H1 (cell line): ENCODE results near the gene SEPTIN1. TPM values are rescaled to one million over a fixed set of nuclear protein-coding genes. Genes with fewer than 3 reads are reported as not detected.

Experiments
- CTCF ChIA-PET: fragments of 300-600 bp; sonication (Branson Sonifier 250); formaldehyde crosslinking; loops from one replicate; lab custom pipeline; 2021; ENCODE audit not compliant: partially characterized antibody; lab: Charles Lee
- POLR2A ChIA-PET: fragments of 300-600 bp; sonication (Branson Sonifier 250); formaldehyde crosslinking; loops from one replicate; lab custom pipeline; 2021; ENCODE audit warnings: inconsistent platforms; ENCODE audit not compliant: partially characterized antibody; lab: Charles Lee
- DNase-seq, 2 experiments: peaks; one replicate each; pipeline versions ENCODE4 v3.0.0 to v3.0.0-alpha.2; 2010 to 2022; ENCODE audit warnings: low spot score in 2 of 2, low read depth in 1 of 2, mixed read lengths in 1 of 2
- FAIRE-seq: peaks from 2 replicates; lab custom pipeline; 2011; peaks lifted over from hg19 to GRCh38; lab: Jason Lieb, UNC
- H2AFZ ChIP-seq: 2 replicates; pipeline ENCODE4 v1.8.1; 2012; ENCODE audit warnings: low read length, inconsistent platforms
- H2AK5ac ChIP-seq: 2 replicates; pipeline ENCODE4 v1.6.1; 2013; ENCODE audit warnings: low read depth, low read length
- H2BK120ac ChIP-seq: replicated peaks from 2 replicates; pipeline ENCODE3; 2013; ENCODE audit warnings: low read depth, low read length, inconsistent platforms
- H2BK12ac ChIP-seq: 2 replicates; pipeline ENCODE4 v1.6.1; 2013; ENCODE audit warnings: low read depth, low read length
- H2BK15ac ChIP-seq: 2 replicates; pipeline ENCODE4 v1.6.1; 2013; ENCODE audit warnings: low read length
- H2BK20ac ChIP-seq: 2 replicates; pipeline ENCODE4 v1.6.1; 2013; ENCODE audit warnings: low read length
- H2BK5ac ChIP-seq: 2 replicates; pipeline ENCODE4 v1.6.1; 2013; ENCODE audit warnings: low read depth, low read length
- H3K14ac ChIP-seq: 2 replicates; pipeline ENCODE4 v1.6.1; 2013; ENCODE audit warnings: inconsistent platforms; ENCODE audit not compliant: insufficient read length
- H3K18ac ChIP-seq: 2 replicates; pipeline ENCODE4 v1.6.1; 2013; ENCODE audit warnings: low read length; ENCODE audit errors: extremely low read depth
- H3K23ac ChIP-seq: 2 replicates; pipeline ENCODE4 v1.6.1; 2013; ENCODE audit warnings: inconsistent platforms; ENCODE audit not compliant: insufficient read length
- H3K23me2 ChIP-seq: 2 replicates; pipeline ENCODE4 v1.6.1; 2013; ENCODE audit warnings: low read depth, low read length
- H3K27ac ChIP-seq: 2 replicates; pipeline ENCODE4 v1.6.1; 2011; ENCODE audit warnings: low read depth, low read length, inconsistent platforms
- H3K27me3 ChIP-seq, 4 experiments: replicated peaks in 1 of 4; 1 replicate in 1 of 4; 2 replicates in 3 of 4; pipeline versions ENCODE4 v1.6.1 to v1.8.1; 2011 to 2013; ENCODE audit warnings: low read length in 3 of 4, mild to moderate bottlenecking in 3 of 4, inconsistent platforms in 2 of 4, mixed read lengths in 2 of 4, moderate library complexity in 1 of 4; ENCODE audit not compliant: control insufficient read depth in 3 of 4, insufficient read depth in 3 of 4; ENCODE audit errors: extremely low read depth in 1 of 4
- H3K36me3 ChIP-seq, 4 experiments: 2 replicates each; pipeline versions ENCODE4 v1.6.1 to v1.8.1; 2011 to 2013; ENCODE audit warnings: mild to moderate bottlenecking in 4 of 4, low read length in 3 of 4, moderate library complexity in 2 of 4, control low read depth in 1 of 4, inconsistent platforms in 1 of 4; ENCODE audit not compliant: insufficient read depth in 4 of 4, control insufficient read depth in 2 of 4
- H3K4ac ChIP-seq: replicated peaks from 2 replicates; pipeline ENCODE3; 2013; ENCODE audit warnings: low read length, low read depth, mixed read lengths, inconsistent platforms; ENCODE audit not compliant: insufficient read length
- H3K4me1 ChIP-seq, 4 experiments: replicated peaks in 1 of 4; 1 replicate in 1 of 4; 2 replicates in 3 of 4; pipeline versions ENCODE4 v1.6.1 to v1.8.1; 2011 to 2013; ENCODE audit warnings: low read length in 3 of 4, inconsistent platforms in 2 of 4, mixed read lengths in 1 of 4; ENCODE audit not compliant: insufficient read depth in 4 of 4, control insufficient read depth in 3 of 4
- H3K4me2 ChIP-seq, 2 experiments: 2 replicates each; pipeline versions ENCODE4 v1.6.1 to v1.8.1; 2011 to 2013; ENCODE audit warnings: low read depth in 2 of 2, low read length in 2 of 2, control low read depth in 1 of 2, inconsistent platforms in 1 of 2, mild to moderate bottlenecking in 1 of 2; ENCODE audit not compliant: insufficient read depth in 1 of 2
- H3K4me3 ChIP-seq, 4 experiments: fragments of 200-600, 300-600 bp in 1 of 4; sonication (generic), shearing (Covaris generic), sonication (Bioruptor Twin) in 1 of 4; 2 replicates each; pipeline versions ENCODE4 v1.5.1 to v1.8.1; 2011 to 2016; ENCODE audit warnings: low read length in 4 of 4, low read depth in 3 of 4, control low read depth in 2 of 4, inconsistent platforms in 2 of 4, mild to moderate bottlenecking in 2 of 4, mixed read lengths in 1 of 4, moderate library complexity in 1 of 4; ENCODE audit not compliant: insufficient read depth in 2 of 4; ENCODE audit errors: extremely low read depth in 1 of 4
- H3K56ac ChIP-seq: replicated peaks from 2 replicates; pipeline ENCODE3; 2013; ENCODE audit warnings: low read depth, mild to moderate bottlenecking, mixed read lengths, low read length, inconsistent platforms; ENCODE audit not compliant: insufficient read length
- H3K79me1 ChIP-seq: 2 replicates; pipeline ENCODE4 v1.6.1; 2013; ENCODE audit warnings: low read depth, low read length, control low read depth
- H3K79me2 ChIP-seq, 2 experiments: 2 replicates each; pipeline versions ENCODE4 v1.6.1 to v1.8.1; 2012 to 2013; ENCODE audit warnings: low read length in 2 of 2, mild to moderate bottlenecking in 2 of 2, inconsistent platforms in 1 of 2; ENCODE audit not compliant: insufficient read depth in 2 of 2, control insufficient read depth in 1 of 2
- H3K9ac ChIP-seq, 4 experiments: replicated peaks in 1 of 4; 1 replicate in 1 of 4; 2 replicates in 3 of 4; pipeline versions ENCODE4 v1.6.1 to v1.8.1; 2011 to 2013; ENCODE audit warnings: low read depth in 3 of 4, low read length in 3 of 4, control low read depth in 2 of 4, mild to moderate bottlenecking in 2 of 4, moderate library complexity in 2 of 4, inconsistent platforms in 1 of 4; ENCODE audit errors: extremely low read depth in 1 of 4
- H3K9me3 ChIP-seq, 2 experiments: 2 replicates each; pipeline versions ENCODE4 v1.6.1 to v1.8.1; 2012 to 2013; ENCODE audit warnings: mild to moderate bottlenecking in 2 of 2, moderate library complexity in 2 of 2, control low read depth in 1 of 2, inconsistent platforms in 1 of 2, low read depth in 1 of 2, low read length in 1 of 2, mixed read lengths in 1 of 2; ENCODE audit not compliant: insufficient read depth in 2 of 2
- H4K20me1 ChIP-seq, 2 experiments: replicated peaks in 1 of 2; 2 replicates each; pipeline versions ENCODE3 to v1.8.1; 2011 to 2013; ENCODE audit warnings: inconsistent platforms in 2 of 2, low read length in 2 of 2, mild to moderate bottlenecking in 1 of 2; ENCODE audit not compliant: insufficient read depth in 2 of 2, control insufficient read depth in 1 of 2
- H4K5ac ChIP-seq: 2 replicates; pipeline ENCODE4 v1.6.1; 2013; ENCODE audit warnings: low read length, low read depth, mixed read lengths, inconsistent platforms; ENCODE audit not compliant: insufficient read length
- H4K8ac ChIP-seq: 2 replicates; pipeline ENCODE4 v1.8.0; 2013; ENCODE audit warnings: mild to moderate bottlenecking, moderate library complexity, low read length, inconsistent platforms; ENCODE audit not compliant: insufficient read depth; ENCODE audit errors: extremely low read depth
- H4K91ac ChIP-seq: replicated peaks from 2 replicates; pipeline ENCODE3; 2013; ENCODE audit warnings: low read length, mixed read lengths, inconsistent platforms; ENCODE audit not compliant: insufficient read length
- ATF3 ChIP-seq: IDR thresholded peaks from 2 replicates; pipeline ENCODE4 v1.6.1; 2011; ENCODE audit warnings: low read depth, mild to moderate bottlenecking, low read length; ENCODE audit not compliant: insufficient read depth
- CBX5 ChIP-seq: fragments of 300-800, 300-1000 bp; sonication (generic); IDR thresholded peaks from 2 replicates; pipeline ENCODE4 v1.7.1; 2016; ENCODE audit warnings: antibody characterized with exemption, low read length, low read depth
- HDAC2 ChIP-seq, 2 experiments: fragments of 300-600 bp in 1 of 2; sonication (generic) in 1 of 2; IDR thresholded peaks; 2 replicates each; pipeline ENCODE4 v1.6.1; 2011 to 2012; ENCODE audit warnings: low read depth in 2 of 2, low read length in 2 of 2, mild to moderate bottlenecking in 2 of 2, moderate library complexity in 2 of 2, borderline replicate concordance in 1 of 2, inconsistent platforms in 1 of 2
- JUND ChIP-seq: IDR thresholded peaks from 2 replicates; pipeline ENCODE4 v1.6.1; 2011; ENCODE audit warnings: mild to moderate bottlenecking, improper control_type of control experiment, low read length
- KDM1A ChIP-seq: fragments of 200-600, 300-600 bp; sonication (generic); IDR thresholded peaks from 2 replicates; pipeline ENCODE4 v1.7.1; 2016; ENCODE audit warnings: mild to moderate bottlenecking, low read length, borderline replicate concordance
- MAX ChIP-seq: IDR thresholded peaks from 2 replicates; pipeline ENCODE4 v1.6.1; 2012; ENCODE audit warnings: inconsistent platforms
- NANOG ChIP-seq: IDR thresholded peaks from 2 replicates; pipeline ENCODE4 v1.6.1; 2011; ENCODE audit warnings: low read length, low read depth, mild to moderate bottlenecking, inconsistent platforms; ENCODE audit not compliant: insufficient read depth, poor library complexity, severe bottlenecking
- RAD21 ChIP-seq, 2 experiments: IDR thresholded peaks in 1 of 2; conservative IDR thresholded peaks in 1 of 2; 2 replicates each; pipeline ENCODE4 v1.6.1; 2011; ENCODE audit warnings: low read depth in 2 of 2, low read length in 2 of 2, improper control_type of control experiment in 1 of 2, inconsistent platforms in 1 of 2, mild to moderate bottlenecking in 1 of 2, moderate library complexity in 1 of 2
- WGBS, 2 experiments: shearing (Covaris generic) in 1 of 2; methylation state at CpG; one replicate each; pipeline versions ENCODE4 v1.1.6 to v1.1.7; 2013 to 2015; ENCODE audit warnings: low lambda C conversion rate in 2 of 2, mixed read lengths in 2 of 2, inconsistent platforms in 1 of 2, low coverage in 1 of 2, missing lambda C conversion rate in 1 of 2; ENCODE audit not compliant: insufficient replicate concordance in 2 of 2, insufficient coverage in 1 of 2, insufficient read length in 1 of 2; ENCODE audit errors: extremely low coverage in 1 of 2, missing lambda C conversion rate in 1 of 2; 5-methylcytosine and 5-hydroxymethylcytosine counted together
- polyA plus RNA-seq, 7 experiments: library from polyadenylated mRNA; depleted of rRNA in 3 of 7; stranded (reverse) in 5 of 7; unstranded in 2 of 7; fragments of >200 nt in 5 of 7; fragments of 200-250 nt in 2 of 7; gene quantifications; 1 replicate in 5 of 7; 2 replicates in 1 of 7; 4 replicates in 1 of 7; pipeline versions ENCODE4 v1.2.1 to v1.2.3, GENCODE V29; 2011 to 2013; ENCODE audit warnings: missing spikeins in 2 of 7, mixed read lengths in 2 of 7
- total RNA-seq: library from RNA; stranded (reverse); fragmentation: NEBNext Ultra II Directional; extraction: Animal tissue kit (Norgen Biotek cat#: 25700); gene quantifications from 2 replicates; pipeline ENCODE4 v1.2.1, GENCODE V29; 2021

The SEPTIN1 gene
- total and polyA plus RNA-seq, 2 of the 8 experiments (the other 6 are each of a cell fraction or from before 2014, with no cell fraction given), result 0.24 to 1.4 TPM

- Histone ChIP-seq H3K79me1 (peaks cover 3% of the 10 kb centered on the region; the same call in 1 of the 2 replicates), H4K8ac (no peak overlapping the region), H3K79me2 (peaks cover 0 to 21% of the 10 kb centered on the region in 2 experiments; a peak in 2 of 4 replicates), H3K56ac (no peak overlapping the region), H2BK120ac (no peak overlapping the region), H3K27ac (peak overlapping the region; percentile 12; the same call in 1 of the 2 replicates), H2BK15ac (peak overlapping the region; percentile 66; the same call in 1 of the 2 replicates), H3K18ac (no peak overlapping the region; the same call in 1 of the 2 replicates), H4K91ac (peak overlapping the region; percentile 20), H3K23me2 (peaks cover 7% of the 10 kb centered on the region; the same call in 1 of the 2 replicates), H4K20me1 (peaks cover 2% of the 10 kb centered on the region in 2 experiments), H3K4ac (no peak overlapping the region), H3K9ac (peak overlapping the region in 1 of 4 experiments; percentile 38; a peak in 1 of 7 replicates), H3K14ac (no peak overlapping the region), H3K27me3 (no peaks in the 10 kb centered on the region), H3K4me2 (peak overlapping the region; percentile 48 to 55), H3K23ac (no peak overlapping the region), H3K4me1 (peaks cover 0 to 6% (median 4%) of the 10 kb centered on the region in 4 experiments; a peak in 4 of 7 replicates), H2AK5ac (no peak overlapping the region), H2BK20ac (no peak overlapping the region), H3K9me3 (no peaks in the 10 kb centered on the region), H2AFZ (peak overlapping the region; percentile 93), H2BK5ac (0 out of 2 replicates have a peak overlapping the region, but pooled peaks have one; percentile 9), H3K36me3 (peaks cover 8 to 14% (median 9%) of the 10 kb centered on the region in 4 experiments; a peak in 7 of 8 replicates), H4K5ac (peak overlapping the region; percentile 16), H2BK12ac (no peak overlapping the region; the same call in 1 of the 2 replicates), H3K4me3 (peak overlapping the region in 1 of 4 experiments; percentile 84; a peak in 2 of 8 replicates)
- 53% methylated on average over 19 of the region's 19 CpGs; no CpG with 5 or more reads in 1 of the 2 experiments for WGBS, 2 experiments
- ChIA-PET POLR2A (interaction anchor here (0.6 to 2.3 kb wide), 17 partner anchors 12 to 226 kb away, joined by 3 to 15 read pairs (median 4); partner anchors contain the start of genes ZNF48, ZNF688, ZNF689 and ZNF747), CTCF (interaction anchor here (0.7 to 2.5 kb wide), 34 partner anchors 12 to 374 kb away, joined by 3 to 17 read pairs (median 5); partner anchors contain the start of genes ZNF689, ZNF747 and ZNF764)
- FAIRE-seq (no peak), DNase-seq (no peak)
- TF ChIP-seq MAX (peak; percentile 98), JUND (no peak), RAD21 (IDR thresholded peaks at IDR 0.05 in 1 of 2, conservative IDR thresholded peaks at IDR 0.05 in 1 of 2; ENCODE audit: low read depth in 2 of 2, low read length in 2 of 2) (peak; percentile 37 to 48; a peak in 3 of 4 replicates), ATF3 (no peak), CBX5 (no peak), NANOG (no peak), HDAC2 (IDR thresholded peaks at IDR 0.05; ENCODE audit: borderline replicate concordance in 1 of 2, low read depth in 2 of 2, low read length in 2 of 2) (0 out of 4 replicates have a peak, but pooled peaks have one; percentile 10 to 32), KDM1A (no peak)
Measured at GRCh38 chr16:30430428-30430970, 48.1 kb upstream of the SEPTIN1 start.
